ENCODE results near the gene EHMT1. TPM values are rescaled to one million over a fixed set of nuclear protein-coding genes. Genes with fewer than 3 reads are reported as not detected.

EHMT1 gene
- polyA plus RNA-seq, 3 donors: 67.8 to 78.8 (median 76.3) TPM

DNA sequence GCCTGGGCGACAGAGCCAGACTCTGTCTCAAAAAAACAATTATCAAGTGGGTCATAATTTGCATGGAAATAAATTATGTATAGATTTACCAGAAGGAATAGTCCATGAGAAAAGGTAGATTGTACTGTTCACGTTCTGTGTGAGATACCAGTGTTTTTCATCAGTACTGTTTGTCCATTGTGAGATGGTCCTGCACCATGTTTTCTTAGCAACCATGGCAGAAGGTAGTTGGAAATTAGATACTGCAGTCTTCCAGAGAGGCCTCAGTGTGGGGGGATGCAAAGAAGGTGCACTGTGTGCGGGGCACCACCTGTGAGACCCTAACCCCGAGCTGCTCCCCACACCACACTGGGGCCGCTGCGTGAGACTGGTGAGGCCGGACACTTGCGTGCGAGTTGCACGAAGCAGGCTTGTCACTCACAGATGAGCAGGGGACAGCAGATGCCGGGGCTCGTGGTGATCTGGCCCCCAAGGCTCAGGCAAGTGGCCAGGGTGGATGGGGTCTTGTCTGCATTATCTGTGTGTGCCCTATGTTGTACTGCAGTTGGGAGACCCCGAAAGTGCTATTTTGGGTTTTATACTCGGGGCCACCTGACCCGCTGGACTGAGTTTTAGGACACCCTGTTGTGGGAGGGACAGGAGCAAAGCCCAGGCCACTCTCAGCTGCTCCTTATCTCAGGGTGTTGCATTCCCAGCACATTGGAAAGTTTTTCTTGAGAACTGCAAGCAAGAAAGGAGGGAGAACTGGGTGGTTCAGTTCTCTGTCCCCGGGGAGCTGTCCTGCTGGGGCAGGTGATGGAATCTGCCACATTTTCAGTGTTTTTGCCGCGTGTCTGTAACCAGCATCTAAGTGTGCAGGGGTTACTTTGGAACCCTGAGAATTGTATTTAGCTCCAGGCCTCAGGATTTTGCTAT lies 61.9 kb downstream of the EHMT1 start:
- no peak for DNase-seq (ENCODE audit: extremely low read depth in 1 of 11, low read depth in 9 of 11, low spot score in 4 of 11)

DNA sequence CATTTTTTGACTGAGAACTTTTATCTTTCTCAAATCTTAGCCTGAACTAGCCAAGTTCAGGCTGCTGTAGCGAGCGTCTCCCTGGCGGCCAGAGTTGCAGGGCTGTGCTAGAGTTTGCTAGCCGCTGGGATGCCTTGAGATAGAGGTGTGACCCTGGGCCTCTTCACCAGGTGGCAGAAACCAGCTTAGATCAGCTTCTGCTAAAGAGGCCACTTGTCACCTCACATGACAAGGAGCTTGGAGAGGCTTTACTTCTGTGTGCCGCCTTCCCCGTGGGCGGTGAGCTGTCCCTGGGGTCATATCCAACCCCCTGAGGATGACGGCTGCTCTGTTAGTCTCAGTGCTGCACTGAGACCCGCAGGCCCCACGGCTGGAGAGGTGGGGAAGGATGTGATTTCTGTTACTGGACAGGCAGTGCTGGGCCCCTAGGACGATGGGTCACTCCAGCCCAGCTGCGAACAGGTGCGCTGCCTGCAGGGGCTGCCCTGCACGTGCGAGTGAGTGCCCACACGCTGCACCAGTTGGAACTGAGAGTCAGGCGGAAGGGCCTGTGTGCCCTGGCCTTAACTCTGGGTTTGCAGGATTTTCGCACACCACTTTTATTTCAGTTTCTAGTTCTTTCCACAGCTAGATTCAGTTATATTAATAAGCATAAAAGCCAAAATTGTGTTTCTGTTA lies 63.8 kb downstream of the EHMT1 start:
- no peak for DNase-seq (ENCODE audit: extremely low read depth in 1 of 11, low read depth in 9 of 11, low spot score in 4 of 11)

DNA sequence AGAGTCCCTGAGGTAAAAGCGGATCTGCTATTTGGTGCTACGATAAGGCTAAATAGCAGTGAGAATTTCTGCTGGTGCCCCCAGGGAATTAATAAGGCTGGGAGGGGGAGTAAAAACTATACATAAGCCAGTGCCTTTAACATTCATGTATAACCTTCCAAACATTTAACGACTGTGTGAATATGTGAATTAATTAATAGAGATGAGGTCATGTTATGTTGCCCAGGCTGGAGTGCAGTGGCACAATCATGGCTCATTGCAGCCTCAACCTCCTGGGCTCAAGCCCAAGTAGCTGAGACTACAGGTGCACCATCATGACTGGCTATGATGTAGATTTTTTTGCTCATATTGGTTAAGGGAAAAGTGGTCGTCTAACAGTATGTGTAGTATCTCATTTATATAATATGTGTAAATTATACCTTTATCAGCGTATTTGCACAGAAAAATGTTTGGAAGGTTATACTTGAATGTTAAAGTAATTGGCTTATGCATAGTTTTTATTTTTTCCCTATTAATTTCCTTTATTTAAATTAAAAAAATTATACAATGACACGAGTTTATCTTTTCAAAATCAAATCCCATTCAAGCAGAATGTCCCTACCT lies 64.6 kb downstream of the EHMT1 start:
- DNase-seq (ENCODE audit: extremely low read depth in 1 of 11, low read depth in 9 of 11, low spot score in 4 of 11): no peak

DNA sequence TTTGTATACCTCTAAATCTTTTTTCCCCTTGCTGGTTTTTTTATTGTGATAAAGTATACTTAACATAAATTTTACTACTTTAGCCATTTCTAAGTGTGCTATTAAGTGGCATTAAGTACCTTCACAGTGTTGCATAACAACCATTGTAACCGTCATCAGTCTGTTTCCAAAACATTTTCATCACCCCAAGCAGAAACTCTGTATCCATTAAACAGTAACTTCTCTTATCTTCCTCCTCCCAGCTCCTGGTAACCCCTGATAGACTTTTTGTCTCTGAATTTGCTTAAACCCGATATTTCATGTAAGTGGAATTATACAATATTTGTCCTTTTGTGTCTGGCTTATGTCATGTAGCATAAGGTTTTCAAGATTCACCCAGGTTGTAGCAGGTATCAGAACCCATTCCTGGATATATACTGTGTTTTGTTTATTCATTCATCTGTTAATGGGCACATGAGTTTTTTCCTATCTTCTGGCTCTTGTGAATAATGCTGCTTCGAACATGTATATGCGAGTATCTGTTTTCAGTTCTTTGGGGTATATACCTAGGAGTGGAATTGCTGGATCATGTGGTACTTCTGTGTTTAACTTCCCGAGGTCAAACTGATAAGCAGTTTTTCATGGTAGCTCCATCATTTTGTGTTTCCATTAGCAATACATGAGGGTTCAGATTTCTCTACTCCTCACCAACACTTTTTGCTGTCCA lies 66.4 kb downstream of the EHMT1 start:
- no peak for DNase-seq (ENCODE audit: extremely low read depth in 1 of 11, low read depth in 9 of 11, low spot score in 4 of 11)

DNA sequence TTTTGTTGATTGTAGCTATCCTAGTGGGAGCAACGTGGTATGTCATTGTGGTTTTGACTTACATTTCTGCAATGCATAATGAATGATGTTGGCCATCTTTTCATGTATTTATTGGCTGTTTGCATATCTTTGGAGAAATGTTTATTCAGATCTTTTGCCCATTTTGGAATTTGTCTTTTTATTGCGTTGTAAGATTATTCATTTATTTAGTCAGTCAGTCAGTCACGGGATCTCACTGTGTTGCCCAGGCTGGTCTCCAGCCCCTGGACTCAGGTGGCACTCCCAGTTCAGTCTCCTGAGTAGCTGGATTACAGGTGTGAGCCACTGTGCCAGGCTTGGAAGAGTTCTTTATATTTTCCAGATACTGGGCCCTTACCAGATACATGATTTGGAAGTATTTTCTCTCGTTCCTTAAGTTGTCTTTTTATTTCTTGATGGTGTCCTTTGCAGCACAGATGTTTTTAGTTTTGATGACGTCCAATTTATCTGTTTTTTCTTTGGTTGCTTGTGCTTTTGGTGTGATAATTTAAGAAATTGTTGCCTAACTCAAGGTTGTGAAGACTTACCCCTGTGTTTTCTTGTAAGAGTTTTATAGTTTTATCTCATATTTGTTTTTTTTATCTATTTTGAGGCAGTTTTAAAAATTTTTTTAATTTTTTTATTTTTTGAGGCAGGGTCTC lies 67.1 kb downstream of the EHMT1 start:
- DNase-seq (ENCODE audit: extremely low read depth in 1 of 11, low read depth in 9 of 11, low spot score in 4 of 11): no peak

DNA sequence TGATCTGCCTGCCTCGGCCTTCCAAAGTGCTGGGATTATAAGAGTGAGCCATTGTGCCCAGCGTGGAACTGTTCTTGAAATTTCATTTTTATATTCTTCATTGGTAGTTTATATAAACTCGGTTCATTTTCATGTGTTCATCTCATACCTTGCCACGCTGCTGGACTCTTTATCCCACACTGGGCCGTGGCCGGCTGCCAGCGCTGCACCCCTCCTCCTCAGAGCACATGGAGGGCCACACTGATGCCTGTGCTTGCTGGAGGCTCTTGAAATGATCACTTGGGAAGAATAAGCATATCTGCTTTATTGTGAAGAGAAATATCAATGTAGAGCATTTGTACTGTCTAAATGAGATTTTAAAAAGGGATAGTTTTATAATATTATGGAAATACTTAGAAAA lies 69.5 kb downstream of the EHMT1 start:
- no peak for DNase-seq (ENCODE audit: extremely low read depth in 1 of 11, low read depth in 9 of 11, low spot score in 4 of 11)

DNA sequence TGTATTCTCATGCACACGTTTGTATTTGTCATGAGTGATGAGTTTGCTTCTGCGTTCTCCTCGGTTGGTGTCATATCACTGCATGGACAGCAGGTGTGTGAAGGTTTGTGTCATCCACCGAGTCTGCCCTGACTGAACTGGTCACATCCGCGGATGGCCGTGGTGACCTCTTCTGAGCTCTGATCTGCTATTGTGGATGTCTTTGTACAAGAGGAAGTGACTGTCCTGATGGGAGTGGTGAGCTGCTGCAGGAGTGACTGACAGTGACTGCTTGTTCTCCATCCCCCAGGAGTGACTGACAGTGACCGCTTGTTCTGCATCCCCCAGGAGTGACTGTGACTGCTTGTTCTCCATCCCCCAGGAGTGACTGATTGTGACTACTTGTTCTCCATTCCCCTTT lies 69.9 kb downstream of the EHMT1 start:
- no peak for DNase-seq (ENCODE audit: extremely low read depth in 1 of 11, low read depth in 9 of 11, low spot score in 4 of 11)

DNA sequence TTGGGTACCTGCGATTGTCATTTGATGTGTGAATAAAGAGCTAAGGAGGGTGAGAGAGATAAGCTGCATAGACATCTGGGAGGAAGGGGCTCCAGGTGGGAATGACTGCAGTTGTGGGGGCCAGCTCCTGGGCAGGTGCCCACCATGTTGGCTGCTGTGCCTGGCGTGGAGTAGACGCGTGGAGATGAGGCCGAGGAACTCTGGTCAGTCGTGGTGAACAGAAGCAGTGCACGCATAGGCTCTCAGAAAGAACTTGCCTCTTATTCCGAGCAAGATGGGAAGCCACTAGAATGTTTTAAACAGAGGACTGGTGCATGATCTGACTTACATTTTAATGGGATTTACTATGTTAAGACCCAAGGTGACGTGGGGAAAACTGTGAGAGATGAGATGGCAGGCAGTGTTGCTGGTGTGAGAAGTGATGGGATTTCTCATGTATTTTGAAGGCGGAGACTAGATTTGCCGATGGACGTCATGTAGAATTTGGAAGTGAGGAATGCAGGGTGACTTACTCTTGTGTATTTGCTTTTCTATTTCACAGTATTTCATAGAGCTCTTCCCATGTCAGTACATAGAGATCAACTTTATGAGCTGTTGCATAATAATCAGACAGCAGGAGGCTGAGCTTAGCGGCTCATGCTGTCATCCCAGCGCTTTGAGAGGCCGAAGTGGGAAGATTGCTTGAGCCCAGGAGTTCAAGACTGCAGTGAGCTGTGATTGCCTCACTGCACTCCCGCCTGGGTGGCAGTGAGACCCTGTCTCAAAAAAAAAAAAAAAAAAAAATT lies 71.1 kb downstream of the EHMT1 start:
- no peak for DNase-seq (ENCODE audit: extremely low read depth in 1 of 11, low read depth in 9 of 11, low spot score in 4 of 11)

DNA sequence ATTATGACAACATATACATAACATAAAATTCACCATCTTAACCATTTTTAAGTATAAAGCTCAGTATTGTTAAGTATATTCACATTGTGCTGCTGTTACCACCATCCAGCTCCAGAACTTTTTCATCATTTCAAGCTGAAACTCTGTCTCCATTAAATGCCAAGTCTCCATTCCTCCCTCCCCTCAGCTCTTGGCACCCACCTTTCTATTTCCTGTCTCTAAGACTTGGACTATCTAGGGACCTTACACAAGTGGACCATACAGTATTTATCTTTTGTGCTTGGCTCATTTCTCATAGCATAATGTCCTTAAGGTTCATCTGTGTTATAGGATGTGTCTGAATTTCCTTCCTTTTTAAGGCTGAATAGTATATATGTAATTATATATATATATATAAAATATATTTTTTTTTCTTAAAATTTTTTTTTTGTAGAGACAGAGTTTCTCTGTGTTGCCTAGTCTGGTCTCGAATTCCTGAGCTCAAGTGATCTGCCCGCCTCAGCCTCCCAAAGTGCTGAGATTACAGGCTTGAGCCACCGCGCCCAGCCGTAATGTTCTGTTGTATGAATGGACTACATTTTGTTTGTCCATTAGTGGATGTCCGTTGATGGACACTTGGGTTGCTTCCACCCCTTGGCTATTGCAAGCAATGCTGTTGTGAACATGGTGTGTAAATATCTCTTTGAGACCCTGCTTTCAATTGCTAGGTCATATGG lies 72.3 kb downstream of the EHMT1 start:
- no peak for DNase-seq (ENCODE audit: extremely low read depth in 1 of 11, low read depth in 9 of 11, low spot score in 4 of 11)

DNA sequence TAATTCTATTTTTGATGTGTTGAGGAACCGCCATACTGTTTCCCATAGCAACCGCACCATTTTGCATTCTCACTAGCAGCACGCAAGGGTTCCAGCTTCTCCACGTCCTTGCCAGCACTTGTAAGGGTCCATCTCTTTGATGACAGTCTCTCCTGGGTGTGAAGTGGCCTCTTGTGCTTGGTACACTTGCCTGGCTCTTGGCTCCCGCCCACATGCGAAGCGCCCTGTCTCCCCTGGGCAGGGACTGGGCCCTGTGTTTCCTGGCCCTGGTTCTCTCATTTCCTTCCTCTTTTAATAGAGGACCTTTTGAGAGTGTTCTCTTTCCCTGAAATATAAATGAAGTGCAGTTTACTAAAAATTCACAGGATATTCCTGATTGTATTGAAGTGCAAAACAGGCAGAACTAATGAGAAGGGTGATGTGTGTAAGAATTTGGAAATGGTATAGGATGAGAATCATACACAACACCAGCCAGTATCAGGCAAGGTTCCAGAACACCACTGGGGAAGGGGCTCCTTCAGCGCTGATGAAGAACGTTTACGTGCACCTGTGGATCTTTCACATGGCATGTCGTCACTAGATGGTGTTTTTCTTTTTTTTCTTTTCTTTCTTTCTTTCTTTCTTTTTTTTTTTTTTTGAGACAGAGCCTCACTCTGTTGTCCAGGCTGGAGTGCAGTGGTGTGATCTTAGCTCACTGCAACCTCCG lies 73.0 kb downstream of the EHMT1 start:
- DNase-seq (ENCODE audit: extremely low read depth in 1 of 11, low read depth in 9 of 11, low spot score in 4 of 11): no peak

DNA sequence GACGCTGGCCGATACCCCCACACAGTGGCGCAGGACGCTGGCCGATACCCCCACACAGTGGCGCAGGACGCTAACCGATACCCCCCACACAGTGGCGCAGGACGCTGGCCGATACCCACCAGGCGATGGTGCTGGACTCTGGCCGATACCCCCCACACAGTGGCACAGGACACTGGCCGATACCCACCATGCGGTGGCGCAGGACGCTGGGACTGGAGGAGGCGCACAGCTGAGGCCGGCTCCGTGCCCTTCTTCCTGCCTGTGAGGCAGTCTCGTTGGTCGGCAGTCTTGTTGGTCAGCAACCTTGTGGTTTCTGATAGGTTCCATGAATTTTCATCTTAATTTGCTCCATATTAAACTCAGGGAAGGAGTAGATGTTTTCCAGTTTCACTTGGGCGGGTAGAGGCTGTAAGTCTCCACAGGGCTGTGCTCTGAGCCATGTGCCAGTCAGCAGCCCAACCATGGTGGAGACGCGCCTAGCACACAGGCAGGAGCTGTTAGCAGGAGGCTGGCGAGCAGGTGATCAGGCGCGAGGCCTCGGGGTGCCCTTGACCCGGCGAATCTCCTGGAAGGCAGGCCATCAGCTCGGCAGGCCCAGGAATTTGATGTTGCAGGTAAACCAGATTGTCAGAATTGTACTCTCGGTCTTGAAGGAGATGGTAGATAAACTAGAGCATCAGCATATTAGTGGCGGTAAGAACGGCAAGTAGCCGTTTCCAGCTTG lies 75.6 kb downstream of the EHMT1 start:
- no peak for DNase-seq (ENCODE audit: extremely low read depth in 1 of 11, low read depth in 9 of 11, low spot score in 4 of 11)

DNA sequence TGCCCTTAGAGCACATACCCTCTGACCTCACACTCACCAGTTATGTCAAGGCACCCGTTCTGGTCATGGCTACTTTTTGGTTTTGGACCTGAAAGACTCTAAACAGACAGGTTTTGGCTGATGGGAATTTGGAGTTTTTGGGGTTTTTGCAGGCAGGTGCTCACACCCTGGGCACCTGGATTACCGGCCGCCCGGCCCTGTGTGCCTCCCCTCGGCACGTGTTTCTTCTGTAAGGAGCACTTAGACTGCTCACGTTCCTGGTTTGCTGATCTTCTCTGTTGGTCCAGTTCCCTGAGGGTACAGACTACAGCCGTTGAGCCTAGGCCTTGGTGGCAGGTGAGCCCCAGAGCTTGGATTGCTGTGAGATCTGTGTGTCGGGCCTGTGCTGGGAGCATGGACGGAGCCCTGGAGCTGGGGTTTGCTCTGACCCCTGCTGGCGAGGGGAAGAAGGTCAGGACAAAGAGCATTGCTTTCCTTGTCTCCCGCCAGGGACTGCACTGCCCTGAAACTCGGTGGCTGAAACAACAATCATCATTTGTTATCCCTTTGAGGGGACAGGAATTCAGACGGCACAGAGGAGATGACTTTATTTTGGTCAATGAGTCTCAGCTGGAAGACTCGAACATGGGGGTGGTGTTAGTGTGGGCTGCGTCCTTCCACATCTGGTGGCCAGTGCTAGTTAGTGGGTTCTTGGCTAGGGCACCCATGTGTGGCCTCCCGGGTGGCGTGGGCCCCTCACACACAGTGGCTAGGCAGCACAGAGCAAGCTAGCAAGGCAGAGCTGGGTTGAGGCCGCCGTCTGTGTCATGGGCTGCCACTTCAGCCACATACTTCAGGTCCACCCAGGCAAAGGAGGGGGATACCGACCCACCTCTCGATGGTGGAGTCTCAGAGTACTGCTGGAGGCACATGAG lies 76.4 kb downstream of the EHMT1 start:
- DNase-seq (ENCODE audit: extremely low read depth in 1 of 11, low read depth in 9 of 11, low spot score in 4 of 11): no peak

DNA sequence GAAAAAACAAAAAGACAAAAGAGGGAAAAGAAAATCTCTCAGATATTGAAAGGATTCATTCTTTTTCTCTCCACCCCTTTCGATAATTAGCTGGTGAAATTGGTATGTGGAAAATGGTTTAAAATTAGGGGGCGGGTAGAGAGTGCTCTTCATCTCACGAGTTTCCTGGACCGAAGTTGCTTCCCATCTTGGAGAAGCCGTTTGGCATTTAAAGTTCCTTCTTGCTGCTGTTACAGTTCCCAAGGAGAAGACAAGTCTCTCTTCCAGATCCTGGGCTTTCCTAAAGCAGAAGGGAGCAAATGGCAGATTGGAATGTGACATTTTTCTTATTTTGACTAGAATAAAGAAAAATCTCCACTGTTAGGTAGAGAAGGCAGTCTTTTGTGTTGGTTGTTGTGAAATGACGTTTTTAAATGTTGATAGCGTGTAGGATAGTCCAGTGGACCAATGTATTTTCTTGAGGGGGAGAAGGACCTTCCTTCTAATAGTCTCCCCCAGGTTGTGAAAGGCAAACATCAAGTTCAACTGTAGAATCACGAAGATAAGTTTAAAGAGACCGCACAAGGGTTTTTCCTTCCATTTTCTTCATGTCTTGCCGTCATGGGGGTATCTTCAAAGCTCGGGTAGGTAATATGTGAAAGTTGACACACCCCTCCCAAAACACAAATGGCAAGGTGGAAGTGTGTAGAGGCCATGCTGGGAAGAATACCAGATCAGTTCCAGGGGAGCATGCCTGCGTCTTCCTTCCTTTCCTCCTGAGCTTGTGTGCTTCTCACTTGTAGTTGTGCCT lies 77.5 kb downstream of the EHMT1 start:
- no peak for DNase-seq (ENCODE audit: extremely low read depth in 1 of 11, low read depth in 9 of 11, low spot score in 4 of 11)

DNA sequence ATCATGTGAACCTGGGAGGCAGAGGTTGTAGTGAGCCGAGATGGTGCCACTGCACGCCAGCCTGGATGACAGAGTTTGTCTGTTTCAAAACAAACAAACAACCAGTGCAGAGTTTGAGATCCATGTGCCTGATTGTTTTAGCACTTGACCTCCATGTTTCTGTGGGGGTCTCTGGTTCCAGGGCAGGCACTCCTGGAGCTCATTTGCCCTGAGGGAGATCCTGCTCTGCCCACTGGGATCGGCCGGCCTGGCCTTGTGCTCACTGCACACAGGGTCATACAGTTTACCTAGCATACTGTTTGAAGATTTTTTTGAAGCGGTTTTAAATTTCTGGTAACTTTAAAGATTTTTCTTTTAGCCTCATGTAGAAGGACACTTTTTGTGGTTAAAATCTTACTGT lies 78.4 kb downstream of the EHMT1 start:
- DNase-seq (ENCODE audit: extremely low read depth in 1 of 11, low read depth in 9 of 11, low spot score in 4 of 11): no peak

DNA sequence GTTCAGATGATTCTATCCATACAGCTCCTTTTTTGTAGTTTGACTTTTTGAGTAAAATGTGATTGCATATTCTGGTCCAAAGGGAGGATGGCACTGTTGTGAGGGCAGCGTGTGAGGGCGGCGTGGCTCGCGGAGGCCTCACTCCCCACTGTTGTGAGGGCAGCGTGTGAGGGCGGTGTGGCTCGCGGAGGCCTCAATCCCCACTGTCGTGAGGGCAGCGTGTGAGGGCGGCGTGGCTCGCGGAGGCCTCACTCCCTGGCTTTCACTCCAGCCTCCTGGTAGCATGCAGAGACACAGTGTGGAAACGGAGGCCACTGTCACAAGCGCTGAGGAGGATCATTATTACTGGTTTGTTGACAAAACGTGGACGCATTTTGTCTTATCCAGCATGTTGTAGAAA lies 79.0 kb downstream of the EHMT1 start:
- DNase-seq (ENCODE audit: extremely low read depth in 1 of 11, low read depth in 9 of 11, low spot score in 4 of 11): no peak

Measured in renal cortex interstitium (tissue), 11 donors.